ENCODE results near the gene ZNF263.

Gene ZNF263

DNA sequence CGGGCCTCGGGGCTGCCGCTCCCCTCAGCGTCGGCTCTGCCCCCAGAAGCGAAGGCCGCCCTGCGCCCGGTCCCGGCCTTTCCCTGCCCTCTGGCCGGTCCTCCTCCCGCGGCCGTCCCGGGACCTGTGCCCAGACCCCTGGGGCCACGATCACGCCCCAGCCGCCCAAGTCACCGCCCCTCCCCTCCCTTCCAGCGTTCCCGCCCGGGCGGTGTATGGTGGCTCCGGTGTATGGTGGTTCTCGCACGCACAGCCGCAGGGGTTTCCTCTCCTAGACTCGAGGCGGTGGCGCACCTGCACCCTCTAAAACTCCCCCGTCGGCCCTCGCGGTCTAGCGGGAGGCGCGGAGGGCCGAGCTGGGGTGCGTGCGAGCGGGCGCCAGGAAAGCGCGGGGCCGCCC is 11.9 kb downstream of the ZNF263 start:
- no peak for DNase-seq (ENCODE audit: low read depth)
- TF ChIP-seq MYC (IDR thresholded peaks at IDR 0.05; ENCODE audit: low read depth, low read length) (no peak), MAX (IDR thresholded peaks at IDR 0.05; ENCODE audit: low read depth, low read length) (no peak), CTCF (IDR thresholded peaks at IDR 0.05; ENCODE audit: low read depth, low read length) (no peak), POLR2A (IDR thresholded peaks at IDR 0.05; ENCODE audit: extremely low read depth, insufficient read length) (no peak)
- no peak overlapping the region for H3K4me3 ChIP-seq (ENCODE audit: low read depth, low read length)

- no peak overlapping the region for H3K4me3 ChIP-seq (ENCODE audit: low read depth, low read length)
Measured at GRCh38 chr16:3295783-3296182, 12.5 kb downstream of the ZNF263 start.

GRCh38 chr16:3304370-3304769 is 21.1 kb downstream of the ZNF263 start:
- no peak for TF ChIP-seq CTCF (IDR thresholded peaks at IDR 0.05; ENCODE audit: low read depth, low read length)
- no peak for TF ChIP-seq MAX (IDR thresholded peaks at IDR 0.05; ENCODE audit: low read depth, low read length)
- DNase-seq (ENCODE audit: low read depth): peak; percentile 45
- peak overlapping the region; percentile 78 for H3K4me3 ChIP-seq (ENCODE audit: low read depth, low read length)

More at GRCh38 chr16:3295783-3296182, 12.5 kb downstream of the ZNF263 start:
- no peak for DNase-seq (ENCODE audit: low read depth)
- no peak for TF ChIP-seq MAX (IDR thresholded peaks at IDR 0.05; ENCODE audit: low read depth, low read length)
- TF ChIP-seq CTCF (IDR thresholded peaks at IDR 0.05; ENCODE audit: low read depth, low read length): no peak
- TF ChIP-seq MYC (IDR thresholded peaks at IDR 0.05; ENCODE audit: low read depth, low read length): no peak
- no peak for TF ChIP-seq POLR2A (IDR thresholded peaks at IDR 0.05; ENCODE audit: extremely low read depth, insufficient read length)

DNA sequence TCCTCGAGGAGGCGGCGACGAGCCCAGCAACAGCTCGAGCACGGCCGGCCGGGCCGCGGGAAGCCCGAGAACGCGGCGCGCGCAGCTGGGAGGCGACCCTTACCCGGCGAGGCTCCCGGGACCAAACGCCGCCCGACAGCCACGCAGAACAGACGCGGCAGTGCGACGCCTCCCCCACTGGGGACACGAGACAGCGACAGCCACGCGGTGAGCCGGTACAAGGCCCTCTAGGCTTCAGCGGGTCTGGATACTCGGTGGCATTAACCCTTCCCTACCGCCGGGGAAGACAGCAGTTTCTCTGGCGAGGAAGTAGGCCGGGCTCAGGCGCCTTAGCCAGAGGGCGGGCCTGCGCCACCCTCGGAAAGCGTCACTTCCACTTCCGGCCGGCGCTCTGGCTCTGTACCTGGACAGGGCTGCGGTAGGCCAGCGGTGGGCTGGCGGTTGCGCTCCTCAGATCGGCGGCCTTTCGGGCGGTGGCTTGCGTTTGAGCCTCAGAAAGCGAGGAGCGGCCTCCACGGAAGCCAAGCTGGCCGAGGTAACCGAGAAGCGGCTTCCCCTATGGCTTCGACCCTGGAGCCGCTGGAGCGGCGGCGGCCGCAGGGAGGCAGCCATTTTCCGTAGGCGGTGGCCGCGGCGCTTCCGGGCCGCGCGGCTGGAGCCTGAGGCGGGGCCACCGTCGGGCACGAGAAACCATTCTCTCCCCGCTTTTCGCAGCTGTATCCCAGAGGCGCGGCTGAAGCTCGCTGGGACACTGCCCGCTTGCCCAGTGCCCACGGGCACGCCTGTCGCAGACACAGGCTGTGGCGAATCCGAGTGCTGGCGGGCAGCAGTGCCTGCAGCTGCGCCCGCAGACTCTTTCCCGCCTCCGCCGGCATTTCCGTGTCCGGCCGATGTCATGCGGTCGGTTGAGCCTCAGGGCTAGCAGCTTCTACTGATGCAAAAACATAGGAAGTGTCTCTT is 22.1 kb downstream of the ZNF263 start, which contains the start of the genes TIGD7 and ZNF75A:
TIGD7 (minus strand) TSS at position 322 of the 960 bp plus-strand sequence. CDS start 4,816 bp downstream, outside the sequence.
ZNF75A (plus strand) TSS at position 389 of the 960 bp plus-strand sequence. CDS start 2,932 bp downstream, outside the sequence.
- peak within 1 kb of the TSS; percentile 78 for H3K4me3 ChIP-seq (ENCODE audit: low read depth, low read length)

DNA sequence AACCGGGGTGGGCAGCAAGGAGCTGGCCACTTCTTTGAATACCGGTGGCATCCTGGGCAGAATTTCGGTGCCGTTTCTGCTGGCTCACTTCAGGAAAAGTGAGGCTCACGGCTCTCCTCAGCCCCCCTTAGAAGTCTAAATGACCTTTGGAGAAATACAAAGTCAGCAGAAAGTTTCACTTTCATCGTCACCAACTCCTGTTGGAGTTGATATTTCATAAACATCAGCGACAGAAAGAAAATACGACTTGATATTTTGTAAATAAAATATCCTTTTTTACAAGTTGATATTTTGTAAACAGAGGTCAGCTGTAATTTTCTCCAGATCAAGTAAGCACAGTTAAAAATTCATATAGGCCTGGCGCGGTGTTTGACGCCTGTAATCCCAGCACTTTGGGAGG is 22.8 kb downstream of the ZNF263 start:
- H3K4me3 ChIP-seq (ENCODE audit: low read depth, low read length): peak overlapping the region; percentile 78
- no peak for DNase-seq (ENCODE audit: low read depth)
- TF ChIP-seq CTCF (IDR thresholded peaks at IDR 0.05; ENCODE audit: low read depth, low read length): no peak
- no peak for TF ChIP-seq MYC (IDR thresholded peaks at IDR 0.05; ENCODE audit: low read depth, low read length)
- no peak for TF ChIP-seq MAX (IDR thresholded peaks at IDR 0.05; ENCODE audit: low read depth, low read length)
- TF ChIP-seq POLR2A (IDR thresholded peaks at IDR 0.05; ENCODE audit: extremely low read depth, insufficient read length): no peak

More for the DNA sequence above, 22.1 kb downstream of the ZNF263 start, which contains the start of the genes TIGD7 and ZNF75A:
- DNase-seq (ENCODE audit: low read depth): peak; percentile 92
- no peak for TF ChIP-seq CTCF (IDR thresholded peaks at IDR 0.05; ENCODE audit: low read depth, low read length)
- TF ChIP-seq POLR2A (IDR thresholded peaks at IDR 0.05; ENCODE audit: extremely low read depth, insufficient read length): peak; percentile 73
- TF ChIP-seq MYC (IDR thresholded peaks at IDR 0.05; ENCODE audit: low read depth, low read length): peak; percentile 72
- peak; percentile 69 for TF ChIP-seq MAX (IDR thresholded peaks at IDR 0.05; ENCODE audit: low read depth, low read length)
